ENCODE data around the gene BMF. TPM values are rescaled to one million over a fixed set of nuclear protein-coding genes. Genes with fewer than 3 reads are reported as not detected.

BMF gene
- total RNA-seq, 3 donors from 2014 or later, result 12.6 to 32.1 (median 28.7) TPM

GRCh38 chr15:40054855-40055575 is 53.7 kb downstream of the BMF start:
- no peaks in the 10 kb centered on the region for H3K9me3 ChIP-seq
- intact Hi-C loops (cut with DNase I, micrococcal nuclease), result no loop called here
- H3K4me3 ChIP-seq, result no peak overlapping the region
- H3K36me3 ChIP-seq (ENCODE audit: low read depth), result no peaks in the 10 kb centered on the region
- ATAC-seq, result peak; percentile 34
- no peak for TF ChIP-seq CTCF (IDR thresholded peaks at IDR 0.05)
- H3K4me1 ChIP-seq (ENCODE audit: low read depth), result peaks cover 38% of the 10 kb centered on the region
- DNase-seq, result peak in 2 of 3 donors; percentile 67 to 81

- Histone ChIP-seq H3K4me3 (no peak overlapping the region), H3K4me1 (ENCODE audit: low read depth) (peaks cover 38% of the 10 kb centered on the region), H3K9me3 (no peaks in the 10 kb centered on the region), H3K36me3 (ENCODE audit: low read depth) (no peaks in the 10 kb centered on the region)
- DNase-seq (no peak), ATAC-seq (no peak)
- intact Hi-C loops (cut with DNase I, micrococcal nuclease), result no loop called here
- TF ChIP-seq CTCF (IDR thresholded peaks at IDR 0.05), result no peak
Observed at GRCh38 chr15:40054605-40054854, 54.1 kb downstream of the BMF start.

- peaks cover 38% of the 10 kb centered on the region for H3K4me1 ChIP-seq (ENCODE audit: low read depth)
- no peak for ATAC-seq
- intact Hi-C loops (cut with DNase I, micrococcal nuclease), result no loop called here
- peak in 1 of 3 donors; percentile 63 for DNase-seq
- no peak overlapping the region for H3K4me3 ChIP-seq
- H3K9me3 ChIP-seq, result no peaks in the 10 kb centered on the region
- no peak for TF ChIP-seq CTCF (IDR thresholded peaks at IDR 0.05)
- no peaks in the 10 kb centered on the region for H3K36me3 ChIP-seq (ENCODE audit: low read depth)
Observed at GRCh38 chr15:40053831-40054604, 54.7 kb downstream of the BMF start.

- TF ChIP-seq CTCF (IDR thresholded peaks at IDR 0.05), result no peak
- H3K4me3 ChIP-seq, result no peak overlapping the region
- intact Hi-C loops (cut with DNase I, micrococcal nuclease), result no loop called here
- ATAC-seq (peak; percentile 48), DNase-seq (peak in 2 of 3 donors; percentile 45 to 55)
- H3K36me3 ChIP-seq (ENCODE audit: low read depth), result no peaks in the 10 kb centered on the region
- no peaks in the 10 kb centered on the region for H3K9me3 ChIP-seq
- H3K4me1 ChIP-seq (ENCODE audit: low read depth), result peaks cover 35% of the 10 kb centered on the region
Observed at GRCh38 chr15:40053079-40053830, 55.4 kb downstream of the BMF start.

- TF ChIP-seq CTCF (IDR thresholded peaks at IDR 0.05), result no peak
- Histone ChIP-seq H3K9me3 (no peaks in the 10 kb centered on the region), H3K4me1 (ENCODE audit: low read depth) (peaks cover 38% of the 10 kb centered on the region), H3K36me3 (ENCODE audit: low read depth) (no peaks in the 10 kb centered on the region), H3K4me3 (no peak overlapping the region)
- DNase-seq (peak; percentile 65 to 82 (median 66)), ATAC-seq (peak; percentile 79)
- intact Hi-C loops (cut with DNase I, micrococcal nuclease), result no loop called here
Observed at GRCh38 chr15:40052604-40053003, 56.1 kb downstream of the BMF start.

All from mucosa of descending colon (tissue), 3 donors.